Left ventricle myocardium inferior (tissue), 1 donor: ENCODE measurements around the gene FREM1. TPM values are rescaled to one million over a fixed set of nuclear protein-coding genes. Genes with fewer than 3 reads are reported as not detected.
A peak's percentile ranks its signal among the peaks of the same experiment; 100 is the strongest.

Experiments
- DNase-seq: peaks from one replicate; pipeline ENCODE4 v3.0.0-alpha.2; 2020
- H3K27ac ChIP-seq: fragments of 200-600 bp; replicated peaks from 2 replicates; pipeline ENCODE4 v1.8.0; 2021
- H3K27me3 ChIP-seq: fragments of 200-600 bp; 2 replicates; pipeline ENCODE4 v1.8.0; 2021; ENCODE audit warnings: low read depth
- H3K36me3 ChIP-seq: fragments of 200-600 bp; 2 replicates; pipeline ENCODE4 v1.8.0; 2021
- H3K4me1 ChIP-seq: fragments of 200-600 bp; 2 replicates; pipeline ENCODE4 v1.8.0; 2021
- H3K4me3 ChIP-seq: fragments of 200-600 bp; 2 replicates; pipeline ENCODE4 v1.8.0; 2021; ENCODE audit warnings: mild to moderate bottlenecking, moderate library complexity
- H3K9me3 ChIP-seq: fragments of 200-600 bp; replicated peaks from 2 replicates; pipeline ENCODE4 v1.8.0; 2021
- intact Hi-C: fragments of 100-400 bp; cut with micrococcal nuclease; formaldehyde crosslinking; loops from one replicate; pipeline ENCODE4 v1.11.0; 2022
- long read RNA-seq: library from polyadenylated mRNA; unstranded; transcript quantifications from one replicate; pipeline ENCODE4 v2.0.0, GENCODE V29; 2021
- total RNA-seq: library from RNA; stranded (reverse); fragmentation: NEBNext Ultra II Directional; extraction: Animal tissue kit (Norgen Biotek cat#: 25700); gene quantifications from one replicate; pipeline ENCODE4 v1.2.1, GENCODE V29; 2021
- TF ChIP-seq, protein P1 (sequence below): fragments of 200-600 bp; IDR thresholded peaks from 2 replicates; pipeline ENCODE4 v1.8.0; 2021; ENCODE audit warnings: antibody characterized with exemption, mild to moderate bottlenecking, borderline replicate concordance
- donor health status: DM: no; HTN: yes; CAD: no; lungs with severe emphysema.

The FREM1 gene, protein sequence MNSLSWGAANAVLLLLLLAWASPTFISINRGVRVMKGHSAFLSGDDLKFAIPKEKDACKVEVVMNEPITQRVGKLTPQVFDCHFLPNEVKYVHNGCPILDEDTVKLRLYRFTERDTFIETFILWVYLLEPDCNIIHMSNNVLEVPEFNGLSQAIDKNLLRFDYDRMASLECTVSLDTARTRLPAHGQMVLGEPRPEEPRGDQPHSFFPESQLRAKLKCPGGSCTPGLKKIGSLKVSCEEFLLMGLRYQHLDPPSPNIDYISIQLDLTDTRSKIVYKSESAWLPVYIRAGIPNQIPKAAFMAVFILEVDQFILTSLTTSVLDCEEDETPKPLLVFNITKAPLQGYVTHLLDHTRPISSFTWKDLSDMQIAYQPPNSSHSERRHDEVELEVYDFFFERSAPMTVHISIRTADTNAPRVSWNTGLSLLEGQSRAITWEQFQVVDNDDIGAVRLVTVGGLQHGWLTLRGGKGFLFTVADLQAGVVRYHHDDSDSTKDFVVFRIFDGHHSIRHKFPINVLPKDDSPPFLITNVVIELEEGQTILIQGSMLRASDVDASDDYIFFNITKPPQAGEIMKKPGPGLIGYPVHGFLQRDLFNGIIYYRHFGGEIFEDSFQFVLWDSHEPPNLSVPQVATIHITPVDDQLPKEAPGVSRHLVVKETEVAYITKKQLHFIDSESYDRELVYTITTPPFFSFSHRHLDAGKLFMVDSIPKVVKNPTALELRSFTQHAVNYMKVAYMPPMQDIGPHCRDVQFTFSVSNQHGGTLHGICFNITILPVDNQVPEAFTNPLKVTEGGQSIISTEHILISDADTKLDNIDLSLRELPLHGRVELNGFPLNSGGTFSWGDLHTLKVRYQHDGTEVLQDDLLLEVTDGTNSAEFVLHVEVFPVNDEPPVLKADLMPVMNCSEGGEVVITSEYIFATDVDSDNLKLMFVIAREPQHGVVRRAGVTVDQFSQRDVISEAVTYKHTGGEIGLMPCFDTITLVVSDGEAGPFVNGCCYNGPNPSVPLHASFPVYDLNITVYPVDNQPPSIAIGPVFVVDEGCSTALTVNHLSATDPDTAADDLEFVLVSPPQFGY (N-terminal part only)
- total RNA-seq, result 3.0 TPM
- long read RNA-seq, partial matches to known transcripts, result 1 of 2 reads
- long read RNA-seq, other reads (novel, unspliced or antisense), result 1 of 2 reads

DNA sequence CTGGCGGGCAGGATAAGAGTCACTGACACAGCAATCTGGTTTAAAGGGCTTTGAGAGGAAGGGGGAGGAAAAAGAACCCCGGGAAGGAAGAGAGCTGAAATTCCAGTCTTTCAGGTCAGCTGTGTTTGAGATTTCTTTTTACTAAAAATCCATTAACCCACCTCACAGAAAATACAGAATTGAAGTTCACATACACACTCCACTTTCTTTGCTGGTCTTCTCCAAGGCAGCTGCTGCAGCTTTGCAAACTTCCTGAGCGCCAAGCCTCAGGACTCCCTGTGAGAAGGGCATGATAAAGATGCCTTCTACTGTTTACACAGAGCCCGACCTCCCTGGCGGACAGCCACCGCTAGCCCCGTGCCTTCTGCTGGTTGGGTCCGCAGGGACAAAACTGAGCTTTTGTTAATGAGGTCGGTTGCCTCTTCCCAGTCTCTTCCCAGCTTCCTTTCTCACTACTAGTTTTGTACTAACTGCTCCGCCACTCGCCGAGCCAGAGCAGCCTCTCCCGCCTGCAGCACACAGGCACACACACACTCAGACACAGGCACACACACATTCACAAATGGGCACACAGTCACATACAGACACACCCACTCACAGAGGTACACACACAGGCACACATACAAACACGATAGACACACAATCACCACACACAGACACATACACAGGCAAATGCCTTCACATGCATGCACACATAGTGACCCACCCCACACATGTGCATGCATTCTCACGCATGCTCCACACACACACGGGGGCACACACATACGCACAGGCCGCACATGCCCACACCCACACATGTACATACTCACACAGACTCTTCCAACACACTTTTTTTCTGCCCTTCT lies at the start of gene FREM1:
Gene FREM1 (minus strand): TSS at position 468 of the 845 bp plus-strand sequence. CDS start 41,451 bp downstream, outside the sequence.
- peak; percentile 48 for DNase-seq
- Histone ChIP-seq H3K9me3 (no peaks in the 10 kb centered on the region), H3K36me3 (no peaks in the 10 kb centered on the region), H3K4me3 (peak within 1 kb of the TSS; percentile 53), H3K27me3 (no peaks in the 10 kb centered on the region), H3K27ac (peak within 1 kb of the TSS; percentile 69), H3K4me1 (peaks cover 28% of the 10 kb centered on the region)
- intact Hi-C loops, result no loop called here
- TF ChIP-seq, protein P1, sequence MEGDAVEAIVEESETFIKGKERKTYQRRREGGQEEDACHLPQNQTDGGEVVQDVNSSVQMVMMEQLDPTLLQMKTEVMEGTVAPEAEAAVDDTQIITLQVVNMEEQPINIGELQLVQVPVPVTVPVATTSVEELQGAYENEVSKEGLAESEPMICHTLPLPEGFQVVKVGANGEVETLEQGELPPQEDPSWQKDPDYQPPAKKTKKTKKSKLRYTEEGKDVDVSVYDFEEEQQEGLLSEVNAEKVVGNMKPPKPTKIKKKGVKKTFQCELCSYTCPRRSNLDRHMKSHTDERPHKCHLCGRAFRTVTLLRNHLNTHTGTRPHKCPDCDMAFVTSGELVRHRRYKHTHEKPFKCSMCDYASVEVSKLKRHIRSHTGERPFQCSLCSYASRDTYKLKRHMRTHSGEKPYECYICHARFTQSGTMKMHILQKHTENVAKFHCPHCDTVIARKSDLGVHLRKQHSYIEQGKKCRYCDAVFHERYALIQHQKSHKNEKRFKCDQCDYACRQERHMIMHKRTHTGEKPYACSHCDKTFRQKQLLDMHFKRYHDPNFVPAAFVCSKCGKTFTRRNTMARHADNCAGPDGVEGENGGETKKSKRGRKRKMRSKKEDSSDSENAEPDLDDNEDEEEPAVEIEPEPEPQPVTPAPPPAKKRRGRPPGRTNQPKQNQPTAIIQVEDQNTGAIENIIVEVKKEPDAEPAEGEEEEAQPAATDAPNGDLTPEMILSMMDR, result no peak

DNA sequence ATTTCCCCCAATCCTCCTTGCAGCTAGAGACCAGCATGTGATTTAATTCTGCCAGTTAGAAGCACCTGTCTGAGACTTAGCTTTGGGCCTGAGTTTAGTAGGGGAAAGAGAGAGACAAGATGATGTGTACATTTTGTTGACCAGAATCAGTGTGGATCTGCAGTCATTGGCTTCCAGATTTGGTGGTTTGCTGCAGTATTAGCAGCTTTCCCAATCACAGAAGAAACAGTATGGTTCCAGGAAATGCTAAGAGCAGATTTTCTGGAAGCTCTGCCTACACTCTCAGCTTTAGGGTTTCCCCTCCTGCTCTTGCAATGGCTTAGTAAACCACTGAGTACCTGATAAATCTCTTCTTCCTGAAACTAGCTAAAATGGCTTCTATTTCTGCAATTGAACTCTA lies 48.8 kb upstream of the FREM1 start:
- no peak for DNase-seq
- Histone ChIP-seq H3K9me3 (peaks cover 15% of the 10 kb centered on the region), H3K4me3 (no peak overlapping the region), H3K36me3 (no peaks in the 10 kb centered on the region), H3K27ac (no peak overlapping the region), H3K27me3 (no peaks in the 10 kb centered on the region), H3K4me1 (peaks cover 14% of the 10 kb centered on the region)
- intact Hi-C loops, result no loop called here
- TF ChIP-seq, protein P1, result no peak

DNA sequence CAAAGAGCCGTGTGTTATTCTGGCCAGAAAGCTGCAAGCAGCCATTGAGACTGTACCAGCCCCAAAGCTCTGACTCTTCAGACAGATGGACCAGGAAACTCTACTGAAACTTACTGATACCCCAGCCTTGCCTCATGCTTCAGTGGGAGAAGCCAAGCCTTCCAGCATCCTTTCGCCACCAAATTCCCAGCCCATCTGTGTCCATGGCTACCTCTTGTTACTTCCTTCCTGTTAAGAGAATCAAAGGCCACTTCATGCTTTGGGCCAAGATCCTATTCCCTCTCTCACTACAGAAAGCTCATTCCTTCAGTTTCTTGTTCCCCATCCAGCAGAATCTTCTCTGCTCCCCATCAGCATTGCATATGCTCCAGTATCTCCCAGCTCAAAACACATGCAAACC lies 46.9 kb upstream of the FREM1 start:
- TF ChIP-seq, protein P1, result no peak
- Histone ChIP-seq H3K4me1 (peaks cover 9% of the 10 kb centered on the region), H3K27me3 (no peaks in the 10 kb centered on the region), H3K36me3 (no peaks in the 10 kb centered on the region), H3K4me3 (no peak overlapping the region), H3K27ac (peak overlapping the region; percentile 72), H3K9me3 (peaks cover 15% of the 10 kb centered on the region)
- DNase-seq, result peak; percentile 47
- intact Hi-C loops, result no loop called here

DNA sequence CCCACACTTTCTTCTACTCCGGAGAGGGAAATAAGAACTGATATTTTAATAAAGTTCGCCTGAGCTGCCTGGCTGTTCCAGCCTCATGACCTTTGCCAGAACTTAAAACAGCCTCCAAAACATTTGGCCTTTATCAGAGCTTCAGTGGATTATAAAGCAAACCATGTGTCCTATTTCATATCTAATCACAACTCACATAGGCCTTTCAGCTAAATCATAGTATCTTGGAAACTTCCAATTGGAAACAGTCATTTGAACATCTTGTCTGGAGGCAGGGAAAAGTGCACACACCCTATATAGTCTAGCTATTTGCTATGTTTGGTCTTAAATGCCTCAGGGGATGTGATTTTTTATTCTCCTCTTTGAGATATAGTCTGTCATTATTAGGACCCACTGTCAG lies 46.0 kb upstream of the FREM1 start:
- H3K4me3 ChIP-seq, result no peak overlapping the region
- no peaks in the 10 kb centered on the region for H3K36me3 ChIP-seq
- TF ChIP-seq, protein P1, result no peak
- peaks cover 15% of the 10 kb centered on the region for H3K9me3 ChIP-seq
- intact Hi-C loops, result no loop called here
- H3K27me3 ChIP-seq, result no peaks in the 10 kb centered on the region
- peak overlapping the region; percentile 72 for H3K27ac ChIP-seq
- H3K4me1 ChIP-seq, result no peaks in the 10 kb centered on the region
- DNase-seq, result no peak
